ENCODE results near the gene MUC6. TPM values are rescaled to one million over a fixed set of nuclear protein-coding genes. Genes with fewer than 3 reads are reported as not detected.

MUC6 gene
- total RNA-seq, 1 experiment from 2014 or later, result not detected

DNA sequence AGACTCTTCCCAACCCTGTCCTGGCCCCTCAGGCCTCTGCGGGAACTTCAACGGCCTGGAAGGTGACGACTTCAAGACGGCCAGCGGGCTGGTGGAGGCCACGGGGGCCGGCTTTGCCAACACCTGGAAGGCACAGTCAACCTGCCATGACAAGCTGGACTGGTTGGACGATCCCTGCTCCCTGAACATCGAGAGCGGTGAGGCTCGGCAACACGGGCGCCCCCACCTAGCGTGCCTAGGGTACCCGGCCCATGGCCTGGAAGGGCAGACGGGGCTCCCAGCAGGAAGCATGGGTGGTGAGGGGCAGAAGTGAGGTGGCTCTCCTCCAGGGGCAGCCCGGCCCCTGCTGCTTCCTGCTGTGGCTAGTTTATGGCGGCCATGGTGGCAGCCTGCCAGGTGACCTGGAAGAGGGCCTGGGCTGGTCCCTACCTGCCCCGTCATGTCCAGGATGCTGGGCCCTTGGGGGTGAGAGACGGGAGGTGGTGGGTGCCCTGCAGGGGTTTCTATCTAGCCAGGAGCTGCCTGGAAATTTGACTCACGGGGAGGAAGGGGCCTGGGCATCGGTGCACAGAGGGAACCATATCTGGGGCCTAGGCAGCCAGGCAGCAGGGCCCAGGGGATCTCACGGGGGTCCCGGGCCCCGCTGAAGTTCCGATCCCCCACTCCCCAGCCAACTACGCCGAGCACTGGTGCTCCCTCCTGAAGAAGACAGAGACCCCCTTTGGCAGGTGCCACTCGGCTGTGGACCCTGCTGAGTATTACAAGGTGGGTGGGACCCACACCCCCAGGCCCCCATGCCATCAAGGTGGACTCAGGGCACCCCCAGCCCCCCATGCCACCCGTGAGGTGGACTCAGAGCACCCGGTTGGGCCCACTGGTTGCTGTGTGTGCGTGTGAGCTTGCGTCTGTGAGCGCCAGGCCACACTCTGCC, 47.4 kb upstream of the MUC6 start:
- no peaks in the 10 kb centered on the region for H3K4me1 Mint-ChIP-seq
- Histone ChIP-seq H2AK5ac (ENCODE audit: insufficient read length, low read length) (no peak overlapping the region), H3K14ac (ENCODE audit: insufficient read depth, low read length) (no peak overlapping the region; the same call in 1 of the 2 replicates), H3K23me2 (ENCODE audit: insufficient read length, low read depth, low read length, poor library complexity, severe bottlenecking) (no peaks in the 10 kb centered on the region), H3K79me2 (ENCODE audit: insufficient read depth, low read length) (no peaks in the 10 kb centered on the region), H3K27ac (ENCODE audit: insufficient read length, low read depth, low read length) (no peak overlapping the region), H4K20me1 (ENCODE audit: control insufficient read depth, insufficient read depth, insufficient read length) (no peaks in the 10 kb centered on the region), H2AFZ (ENCODE audit: low read length) (no peak overlapping the region), H2BK20ac (ENCODE audit: low read depth, low read length, poor library complexity, severe bottlenecking) (no peak overlapping the region), H3K23ac (ENCODE audit: insufficient read length, low read depth, low read length) (no peak overlapping the region), H3K18ac (ENCODE audit: insufficient read length, low read depth, low read length) (no peak overlapping the region), H3K9ac (ENCODE audit: extremely low read depth, insufficient read length, low read length) (no peak overlapping the region), H2BK15ac (ENCODE audit: low read depth, low read length) (no peak overlapping the region), H3K9me3 (ENCODE audit: control insufficient read depth, low read depth, low read length) (no peaks in the 10 kb centered on the region), H3K4me2 (ENCODE audit: insufficient read depth, insufficient read length, low read length) (no peak overlapping the region), H2BK5ac (ENCODE audit: insufficient read length, low read length) (no peak overlapping the region), H2BK12ac (ENCODE audit: insufficient read length, low read depth, low read length) (no peak overlapping the region), H3K4me1 (ENCODE audit: insufficient read depth, low read length) (no peaks in the 10 kb centered on the region), H3K27me3 (ENCODE audit: insufficient read depth, low read length) (no peaks in the 10 kb centered on the region), H4K5ac (ENCODE audit: insufficient read length, low read depth, low read length) (no peak overlapping the region), H3T11ph (ENCODE audit: low read length) (no peak overlapping the region), H3K4ac (ENCODE audit: low read depth, low read length) (no peak overlapping the region), H3K79me1 (ENCODE audit: insufficient read depth, low read depth, low read length, poor library complexity, severe bottlenecking) (no peaks in the 10 kb centered on the region), H4K91ac (ENCODE audit: insufficient read length, low read depth, low read length) (no peak overlapping the region), H4K8ac (replicated peaks; ENCODE audit: insufficient read length, low read depth, low read length) (no peak overlapping the region), H2BK120ac (ENCODE audit: low read depth, low read length, poor library complexity, severe bottlenecking) (no peak overlapping the region), H3K56ac (ENCODE audit: insufficient read length, low read depth, low read length) (no peak overlapping the region)
- TF ChIP-seq, protein P1, sequence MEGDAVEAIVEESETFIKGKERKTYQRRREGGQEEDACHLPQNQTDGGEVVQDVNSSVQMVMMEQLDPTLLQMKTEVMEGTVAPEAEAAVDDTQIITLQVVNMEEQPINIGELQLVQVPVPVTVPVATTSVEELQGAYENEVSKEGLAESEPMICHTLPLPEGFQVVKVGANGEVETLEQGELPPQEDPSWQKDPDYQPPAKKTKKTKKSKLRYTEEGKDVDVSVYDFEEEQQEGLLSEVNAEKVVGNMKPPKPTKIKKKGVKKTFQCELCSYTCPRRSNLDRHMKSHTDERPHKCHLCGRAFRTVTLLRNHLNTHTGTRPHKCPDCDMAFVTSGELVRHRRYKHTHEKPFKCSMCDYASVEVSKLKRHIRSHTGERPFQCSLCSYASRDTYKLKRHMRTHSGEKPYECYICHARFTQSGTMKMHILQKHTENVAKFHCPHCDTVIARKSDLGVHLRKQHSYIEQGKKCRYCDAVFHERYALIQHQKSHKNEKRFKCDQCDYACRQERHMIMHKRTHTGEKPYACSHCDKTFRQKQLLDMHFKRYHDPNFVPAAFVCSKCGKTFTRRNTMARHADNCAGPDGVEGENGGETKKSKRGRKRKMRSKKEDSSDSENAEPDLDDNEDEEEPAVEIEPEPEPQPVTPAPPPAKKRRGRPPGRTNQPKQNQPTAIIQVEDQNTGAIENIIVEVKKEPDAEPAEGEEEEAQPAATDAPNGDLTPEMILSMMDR (conservative IDR thresholded peaks at IDR 0.05), result no peak
- H3K36me3 Mint-ChIP-seq (ENCODE audit: insufficient read depth in 1 of 3, low read depth in 3 of 3), result no peaks in the 10 kb centered on the region
- H3K27me3 Mint-ChIP-seq (ENCODE audit: low read depth), result no peaks in the 10 kb centered on the region; the same call in 1 of the 2 replicates
- no peak overlapping the region for H3K27ac Mint-ChIP-seq
- no peak overlapping the region for H3K4me3 Mint-ChIP-seq
- no CpG with 5 or more reads among the region's 34 CpGs for WGBS (ENCODE audit: extremely low coverage, insufficient read length, low lambda C conversion rate)
- no peak for DNase-seq
- no peaks in the 10 kb centered on the region for H3K9me3 Mint-ChIP-seq

All from H9 (cell line).